Bronchial epithelial cell (primary cell): ENCODE data around the gene SMPDL3B. TPM values are rescaled to one million over a fixed set of nuclear protein-coding genes. Genes with fewer than 3 reads are reported as not detected.

Experiments used
- DNase-seq: peaks from one replicate; pipeline ENCODE4 v3.0.0-alpha.2; 2010; ENCODE audit warnings: low read depth
- FAIRE-seq: peaks from 2 replicates; lab custom pipeline; 2011; peaks lifted over from hg19 to GRCh38; lab: Jason Lieb, UNC
- H3K27me3 ChIP-seq: 2 replicates; pipeline ENCODE4 v1.5.1; 2011; ENCODE audit warnings: low read length; ENCODE audit not compliant: control insufficient read depth, insufficient read depth
- H3K36me3 ChIP-seq: 2 replicates; pipeline ENCODE4 v1.5.1; 2011; ENCODE audit warnings: low read length; ENCODE audit not compliant: control insufficient read depth, insufficient read depth
- H3K4me3 ChIP-seq: 2 replicates; pipeline ENCODE4 v1.5.1; 2011; ENCODE audit warnings: mild to moderate bottlenecking, low read depth, low read length, control low read depth
- CTCF ChIP-seq: IDR thresholded peaks from 2 replicates; pipeline ENCODE4 v1.5.1; 2011; ENCODE audit warnings: mild to moderate bottlenecking, moderate library complexity, low read length, control low read depth, inconsistent platforms; ENCODE audit not compliant: insufficient read depth, severe bottlenecking
- total RNA-seq: library from RNA; depleted of rRNA; stranded (reverse); fragments of >200 nt; gene quantifications from 2 replicates; pipeline ENCODE4 v1.2.1, GENCODE V29; 2014

The SMPDL3B gene
- total RNA-seq, 1 donor from 2014 or later: 2.4 TPM

GRCh38 chr1:27887215-27888021, 47.4 kb upstream of the SMPDL3B start:
- Histone ChIP-seq H3K4me3 (no peak overlapping the region), H3K27me3 (no peaks in the 10 kb centered on the region), H3K36me3 (peaks cover 2% of the 10 kb centered on the region)
- DNase-seq: no peak
- no peak for TF ChIP-seq CTCF
- no peak for FAIRE-seq

GRCh38 chr1:27889506-27889905, 45.3 kb upstream of the SMPDL3B start:
- FAIRE-seq (no peak), DNase-seq (no peak)
- H3K36me3 ChIP-seq: peaks cover 4% of the 10 kb centered on the region
- no peak for TF ChIP-seq CTCF
- H3K4me3 ChIP-seq: no peak overlapping the region
- no peaks in the 10 kb centered on the region for H3K27me3 ChIP-seq

- H3K27me3 ChIP-seq: no peaks in the 10 kb centered on the region
- no peak for FAIRE-seq
Observed at GRCh38 chr1:27891196-27891889, 43.5 kb upstream of the SMPDL3B start.

DNA sequence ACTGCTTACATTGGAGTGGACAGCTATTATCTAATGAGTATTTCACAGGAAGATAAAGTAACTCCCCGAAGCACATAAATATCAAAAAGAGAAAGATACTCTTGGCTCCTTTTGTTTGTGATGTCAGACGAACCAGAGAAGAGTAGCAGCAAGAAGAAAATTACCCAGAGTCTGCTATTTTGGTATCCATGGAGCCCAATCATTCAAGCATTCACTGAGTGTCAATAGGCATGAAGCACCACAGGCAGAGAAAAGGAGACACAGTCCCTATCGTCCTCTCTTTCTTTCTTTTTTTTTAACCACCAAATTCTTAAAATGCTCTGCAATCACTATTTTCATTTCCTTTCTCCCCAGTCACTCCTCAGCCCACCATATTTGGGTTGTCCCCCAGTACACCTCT, 40.3 kb upstream of the SMPDL3B start:
- Histone ChIP-seq H3K27me3 (no peaks in the 10 kb centered on the region), H3K4me3 (no peak overlapping the region), H3K36me3 (peaks cover 14% of the 10 kb centered on the region)
- no peak for TF ChIP-seq CTCF
- DNase-seq (no peak), FAIRE-seq (no peak)

More at GRCh38 chr1:27891196-27891889, 43.5 kb upstream of the SMPDL3B start:
- TF ChIP-seq CTCF: no peak
- DNase-seq: no peak
- no peak overlapping the region for H3K4me3 ChIP-seq
- H3K36me3 ChIP-seq: peaks cover 10% of the 10 kb centered on the region

GRCh38 chr1:27906759-27907158, 28.0 kb upstream of the SMPDL3B start:
- Histone ChIP-seq H3K36me3 (peaks cover 14% of the 10 kb centered on the region), H3K4me3 (no peak overlapping the region), H3K27me3 (no peaks in the 10 kb centered on the region)
- TF ChIP-seq CTCF: no peak
- FAIRE-seq: no peak
- DNase-seq: no peak
